K562 (cell line): ENCODE data around the gene TTC28. TPM values are rescaled to one million over a fixed set of nuclear protein-coding genes. Genes with fewer than 3 reads are reported as not detected.

ENCODE experiments used
- ATAC-seq: fragments of 200-7000 bp; cut with Tn5 transposase; 3 replicates; pipeline ENCODE4 v1.9.1; 2020; ENCODE audit warnings: moderate library complexity
- BruUV-seq: library from RNA; stranded (reverse); fragments of 400-500 nt; replicated peaks from 2 replicates; lab custom pipeline; 2021; lab: Mats Ljungman, UMichigan
- CTCF ChIA-PET: fragments of 300-600 bp; formaldehyde crosslinking; extraction: SDS; loops from one replicate; lab custom pipeline; 2021; ENCODE audit warnings: low intra/inter-chr PET ratio; lab: Yijun Ruan, JAX
- POLR2A ChIA-PET: fragments of 300-600, 350-650 bp; sonication (Branson Sonifier 250); formaldehyde crosslinking; extraction: SDS; loops from one replicate; lab custom pipeline; 2021; ENCODE audit warnings: antibody characterized with exemption, inconsistent platforms; lab: Yijun Ruan, JAX
- DNase-seq, 4 experiments: peaks; one replicate each; pipeline versions ENCODE4 v3.0.0 to v3.0.0-alpha.2; 2011 to 2018; ENCODE audit warnings: low spot score in 3 of 4, mixed read lengths in 3 of 4; ENCODE audit errors: extremely low read depth in 1 of 4
- FAIRE-seq: peaks from 2 replicates; lab custom pipeline; 2011; peaks lifted over from hg19 to GRCh38; lab: Jason Lieb, UNC
- H2AFZ ChIP-seq: 2 replicates; pipeline ENCODE4 v1.6.0; 2011; ENCODE audit warnings: low read depth, low read length, control low read depth, inconsistent platforms
- H3K27ac ChIP-seq: fragments of 200-600 bp; 3 replicates; pipeline ENCODE4 v1.8.0; 2011; ENCODE audit warnings: low read depth, mild to moderate bottlenecking, control low read depth, inconsistent platforms, low read length, moderate library complexity, mixed read lengths; ENCODE audit errors: extremely low read depth
- H3K27me3 ChIP-seq, 2 experiments: fragments of 300-600 bp in 1 of 2; 2 replicates in 1 of 2; 3 replicates in 1 of 2; pipeline versions ENCODE4 v1.6.0 to v1.8.0; 2011; ENCODE audit warnings: inconsistent platforms in 2 of 2, low read length in 2 of 2, mild to moderate bottlenecking in 1 of 2, mixed read lengths in 1 of 2, moderate library complexity in 1 of 2; ENCODE audit not compliant: control insufficient read depth in 2 of 2, insufficient read depth in 2 of 2
- H3K36me3 ChIP-seq: fragments of 300-600 bp; 3 replicates; pipeline ENCODE4 v1.8.0; 2011; ENCODE audit warnings: mild to moderate bottlenecking, low read length, inconsistent platforms; ENCODE audit not compliant: control insufficient read depth, insufficient read depth
- H3K4me1 ChIP-seq, 2 experiments: fragments of 200-600 bp in 1 of 2; replicated peaks in 1 of 2; 2 replicates in 1 of 2; 3 replicates in 1 of 2; pipeline versions ENCODE4 v1.5.1 to v1.8.0; 2011; ENCODE audit warnings: inconsistent platforms in 2 of 2, low read length in 2 of 2, mild to moderate bottlenecking in 1 of 2, mixed read lengths in 1 of 2, moderate library complexity in 1 of 2; ENCODE audit not compliant: control insufficient read depth in 2 of 2, insufficient read depth in 2 of 2
- H3K4me2 ChIP-seq: 2 replicates; pipeline ENCODE4 v1.6.1; 2011; ENCODE audit warnings: low read length, control low read depth, inconsistent platforms, mixed read lengths; ENCODE audit not compliant: insufficient read depth
- H3K4me3 ChIP-seq: fragments of 200-600 bp; sonication (generic), shearing (Covaris generic); 2 replicates; pipeline ENCODE4 v1.5.1; 2016; ENCODE audit warnings: control low read depth, inconsistent platforms
- H3K79me2 ChIP-seq: fragments of 200-600 bp; 3 replicates; pipeline ENCODE4 v1.8.0; 2011; ENCODE audit warnings: low read length, inconsistent platforms; ENCODE audit not compliant: control insufficient read depth, insufficient read depth
- H3K9ac ChIP-seq, 2 experiments: 2 replicates each; pipeline versions ENCODE4 v1.6.0 to v1.6.1; 2011; ENCODE audit warnings: low read depth in 2 of 2, low read length in 2 of 2, control low read depth in 1 of 2, inconsistent platforms in 1 of 2, mild to moderate bottlenecking in 1 of 2, mixed read lengths in 1 of 2; ENCODE audit not compliant: insufficient read depth in 1 of 2
- H3K9me1 ChIP-seq: one replicate; pipeline ENCODE4 v1.6.0; 2011; ENCODE audit warnings: inconsistent platforms, mild to moderate bottlenecking, low read length, moderate library complexity; ENCODE audit not compliant: control insufficient read depth, insufficient read depth
- H3K9me3 ChIP-seq: replicated peaks from 2 replicates; pipeline ENCODE4 v1.5.1; 2011; ENCODE audit warnings: low read depth, low read length, inconsistent platforms; ENCODE audit not compliant: control insufficient read depth, insufficient read depth
- H4K20me1 ChIP-seq: replicated peaks from 2 replicates; pipeline ENCODE4 v1.6.1; 2011; ENCODE audit warnings: low read length, inconsistent platforms, mixed read lengths; ENCODE audit not compliant: control insufficient read depth, insufficient read depth
- BMI1 ChIP-seq: fragments of 150-350 bp; IDR thresholded peaks from 2 replicates; pipeline ENCODE4 v1.6.1; 2014; ENCODE audit warnings: low read length
- CBFA2T3 ChIP-seq: fragments of 450-650 bp; IDR thresholded peaks from 2 replicates; pipeline ENCODE4 v1.6.1; 2017
- EHMT2 ChIP-seq: fragments of 450-650 bp; IDR thresholded peaks from 2 replicates; pipeline ENCODE4 v1.6.1; 2018; ENCODE audit warnings: antibody characterized with exemption
- FOXJ3 ChIP-seq: sonication (generic); formaldehyde crosslinking; IDR thresholded peaks from 2 replicates; pipeline ENCODE4 v1.4.0; 2020; ENCODE audit warnings: mild to moderate bottlenecking, missing genetic modification reagents
- MEF2D ChIP-seq: conservative IDR thresholded peaks from 2 replicates; pipeline ENCODE4 v1.6.1; 2016; ENCODE audit warnings: low read depth, missing genetic modification characterization, missing compliant biosample characterization
- NFXL1 ChIP-seq: fragments of 450-650 bp; formaldehyde crosslinking; IDR thresholded peaks from 2 replicates; pipeline ENCODE4 v1.4.0; 2021; ENCODE audit warnings: mild to moderate bottlenecking
- NR3C1 ChIP-seq: sonication (generic); formaldehyde crosslinking; IDR thresholded peaks from 2 replicates; pipeline ENCODE4 v1.8.1; 2022; ENCODE audit warnings: missing genetic modification reagents
- PHB2 ChIP-seq: fragments of 450-650 bp; IDR thresholded peaks from 2 replicates; pipeline ENCODE4 v1.6.1; 2017; ENCODE audit warnings: low read depth
- PYGO2 ChIP-seq: fragments of 450-650 bp; IDR thresholded peaks from 2 replicates; pipeline ENCODE4 v1.6.1; 2016; ENCODE audit warnings: mild to moderate bottlenecking, missing genetic modification characterization, moderate library complexity, missing compliant biosample characterization
- RFX5 ChIP-seq: IDR thresholded peaks from 2 replicates; pipeline ENCODE4 v1.6.1; 2011; ENCODE audit warnings: low read depth, mild to moderate bottlenecking, improper control_type of control experiment, low read length
- SNIP1 ChIP-seq: fragments of 450-650 bp; IDR thresholded peaks from 2 replicates; pipeline ENCODE4 v1.7.1; 2017; ENCODE audit warnings: low read depth, mild to moderate bottlenecking
- SP1 ChIP-seq: sonication (generic); formaldehyde crosslinking; IDR thresholded peaks from 2 replicates; pipeline ENCODE4 v1.8.1; 2022; ENCODE audit warnings: mild to moderate bottlenecking, missing genetic modification reagents
- TEAD1 ChIP-seq, 2 experiments: fragments of 450-650 bp in 1 of 2; sonication (generic) in 1 of 2; formaldehyde crosslinking; IDR thresholded peaks; 2 replicates each; pipeline versions ENCODE4 v1.4.0 to v1.8.0; 2020 to 2022; ENCODE audit warnings: mild to moderate bottlenecking in 2 of 2, missing genetic modification reagents in 1 of 2
- TFAM ChIP-seq: fragments of 250-450 bp; sonication (Bioruptor Pico); conservative IDR thresholded peaks from 2 replicates; pipeline ENCODE4 v1.5.0; 2021; ENCODE audit warnings: mild to moderate bottlenecking, moderate library complexity
- ZNF197 ChIP-seq: fragments of 200-800 bp; sonication (Bioruptor generic); IDR thresholded peaks from 2 replicates; pipeline ENCODE4 v1.6.1; 2016; ENCODE audit warnings: low read depth, missing genetic modification characterization, missing compliant biosample characterization
- ZNF436 ChIP-seq: fragments of 250-450, 450-650 bp; sonication (Bioruptor Pico); formaldehyde crosslinking; IDR thresholded peaks from 2 replicates; pipeline ENCODE4 v1.7.0; 2020; ENCODE audit warnings: mild to moderate bottlenecking
- ZNF444 ChIP-seq: fragments of 250-450 bp; sonication (Bioruptor Pico); IDR thresholded peaks from 2 replicates; pipeline ENCODE4 v1.4.0; 2020; ENCODE audit warnings: mild to moderate bottlenecking, moderate library complexity
- WGBS: fragments of 100-300 bp; shearing (Covaris generic); methylation state at CpG from one replicate; pipeline ENCODE4 v1.1.6; 2016; ENCODE audit warnings: low coverage, mixed read lengths; ENCODE audit not compliant: insufficient coverage; ENCODE audit errors: missing lambda C conversion rate; 5-methylcytosine and 5-hydroxymethylcytosine counted together
- in situ Hi-C: fragments of 300-500 bp; cut with MboI; formaldehyde crosslinking; loops from 4 replicates; pipeline ENCODE4 v1.15.0; 2018; ENCODE audit warnings: inconsistent platforms, mixed read lengths
- intact Hi-C: fragments of 100-400 bp; cut with micrococcal nuclease; formaldehyde crosslinking; loops from 2 replicates; pipeline ENCODE4 v1.14.2; 2022
- polyA plus RNA-seq, 8 experiments: library from polyadenylated mRNA; depleted of rRNA in 4 of 8; stranded (reverse) in 5 of 8; unstranded in 3 of 8; fragments of >200 nt; fragmentation: Nextera tagmentation in 2 of 8; fragmentation: Illumina TruSeq in 1 of 8; extraction: Ambion mirVana in 2 of 8; extraction: Trizol in 1 of 8; gene quantifications; 2 replicates each; pipeline versions ENCODE4 v1.2.1 to v1.2.3, GENCODE V29; 2011 to 2014; ENCODE audit warnings: inconsistent platforms in 1 of 8, missing spikeins in 1 of 8
- total RNA-seq, 7 experiments: library from RNA; depleted of rRNA in 6 of 7; stranded (reverse); fragments of >200 nt in 6 of 7; fragmentation: Illumina TruSeq in 2 of 7; extraction: Trizol in 2 of 7; gene quantifications; 2 replicates each; pipeline versions ENCODE4 v1.2.1 to v1.2.3, GENCODE V29; 2011 to 2021; ENCODE audit warnings: low replicate concordance in 1 of 7
- TF ChIP-seq, protein P1 (sequence below), 2 experiments: fragments of 250-450 bp in 1 of 2; fragments of 450-650 bp in 1 of 2; sonication (Bioruptor Pico) in 1 of 2; IDR thresholded peaks; 2 replicates each; pipeline versions ENCODE4 v1.6.1 to v1.8.0; 2016 to 2021; ENCODE audit warnings: mild to moderate bottlenecking in 2 of 2, moderate library complexity in 2 of 2, missing compliant biosample characterization in 1 of 2, missing genetic modification characterization in 1 of 2
- TF ChIP-seq, protein P2 (sequence below): fragments of 250-450 bp; sonication (Bioruptor Pico); IDR thresholded peaks from 2 replicates; pipeline ENCODE4 v1.5.0; 2020; ENCODE audit warnings: mild to moderate bottlenecking
- TF ChIP-seq, protein P3 (sequence below): fragments of 200-800 bp; sonication (Bioruptor generic); IDR thresholded peaks from 2 replicates; pipeline ENCODE4 v1.6.1; 2017; ENCODE audit warnings: missing genetic modification characterization, missing compliant biosample characterization

The TTC28 gene
- total and polyA plus RNA-seq, 9 of the 15 experiments (the other 6 are each of a cell fraction or from before 2014, with no cell fraction given): 0.22 to 10.7 (median 3.1) TPM

DNA sequence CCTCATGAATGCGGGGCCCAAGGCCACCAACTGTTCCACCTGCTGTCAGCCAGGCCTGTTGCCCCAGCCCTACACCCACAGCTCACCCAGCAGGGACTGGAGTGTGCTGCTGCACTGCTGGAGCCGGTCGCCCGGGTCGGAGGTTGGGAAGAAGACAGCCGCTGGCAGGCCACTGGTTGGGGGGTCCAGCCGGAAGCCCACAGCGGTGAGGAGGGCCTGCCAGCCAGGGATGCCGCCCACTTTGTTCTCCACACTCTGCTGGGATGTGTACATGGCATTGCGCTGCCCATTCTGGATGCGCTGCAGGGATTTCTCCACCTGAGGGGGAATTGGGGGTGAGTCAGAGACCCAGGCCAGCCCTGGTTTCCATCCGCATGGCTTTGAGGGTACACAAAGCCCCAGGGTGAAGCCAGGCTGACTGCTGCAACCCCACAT lies 686.4 kb downstream of the TTC28 start:
- intact Hi-C loops: no loop called here
- no peak for ATAC-seq
- Histone ChIP-seq H3K4me3 (no peak overlapping the region), H3K27me3 (no peaks in the 10 kb centered on the region), H3K4me1 (peaks cover 2 to 9% of the 10 kb centered on the region in 2 experiments; a peak in 3 of 5 replicates), H3K79me2 (no peaks in the 10 kb centered on the region), H3K9me1 (no peaks in the 10 kb centered on the region), H2AFZ (no peak overlapping the region), H3K36me3 (no peaks in the 10 kb centered on the region), H4K20me1 (no peaks in the 10 kb centered on the region), H3K9me3 (no peaks in the 10 kb centered on the region), H3K4me2 (no peak overlapping the region), H3K27ac (no peak overlapping the region), H3K9ac (no peak overlapping the region; a peak in 1 of 4 replicates)
- FAIRE-seq: no peak
- ChIA-PET POLR2A (no interaction called here), CTCF (no interaction called here)
- no peak for DNase-seq
- WGBS: 91% methylated on average over 8 of the region's 12 CpGs
- in situ Hi-C loops: no loop called here
- TF ChIP-seq PYGO2 (tag): no peak
- TF ChIP-seq BMI1: no peak
- no peak for TF ChIP-seq FOXJ3 (CRISPR knock-in tag)
- TF ChIP-seq ZNF436 (CRISPR knock-in tag): no peak
- TF ChIP-seq SNIP1: no peak
- TF ChIP-seq ZNF444 (CRISPR knock-in tag): no peak
- no peak for TF ChIP-seq EHMT2
- TF ChIP-seq SP1 (CRISPR knock-in tag): no peak
- TF ChIP-seq NR3C1 (CRISPR knock-in tag): no peak
- TF ChIP-seq CBFA2T3: no peak
- TF ChIP-seq MEF2D (tag): no peak
- TF ChIP-seq ZNF197 (CRISPR knock-in tag): no peak
- no peak for TF ChIP-seq NFXL1 (CRISPR knock-in tag)
- TF ChIP-seq, protein P1, sequence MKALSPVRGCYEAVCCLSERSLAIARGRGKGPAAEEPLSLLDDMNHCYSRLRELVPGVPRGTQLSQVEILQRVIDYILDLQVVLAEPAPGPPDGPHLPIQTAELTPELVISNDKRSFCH (CRISPR knock-in tag; IDR thresholded peaks at IDR 0.05): no peak
- TF ChIP-seq, protein P1 (tag; IDR thresholded peaks at IDR 0.05): no peak
- TF ChIP-seq TEAD1 (CRISPR knock-in tag; IDR thresholded peaks at IDR 0.05): no peak
- TF ChIP-seq, protein P2, sequence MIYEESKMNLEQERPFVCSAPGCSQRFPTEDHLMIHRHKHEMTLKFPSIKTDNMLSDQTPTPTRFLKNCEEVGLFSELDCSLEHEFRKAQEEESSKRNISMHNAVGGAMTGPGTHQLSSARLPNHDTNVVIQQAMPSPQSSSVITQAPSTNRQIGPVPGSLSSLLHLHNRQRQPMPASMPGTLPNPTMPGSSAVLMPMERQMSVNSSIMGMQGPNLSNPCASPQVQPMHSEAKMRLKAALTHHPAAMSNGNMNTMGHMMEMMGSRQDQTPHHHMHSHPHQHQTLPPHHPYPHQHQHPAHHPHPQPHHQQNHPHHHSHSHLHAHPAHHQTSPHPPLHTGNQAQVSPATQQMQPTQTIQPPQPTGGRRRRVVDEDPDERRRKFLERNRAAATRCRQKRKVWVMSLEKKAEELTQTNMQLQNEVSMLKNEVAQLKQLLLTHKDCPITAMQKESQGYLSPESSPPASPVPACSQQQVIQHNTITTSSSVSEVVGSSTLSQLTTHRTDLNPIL (CRISPR knock-in tag): no peak
- no peak for TF ChIP-seq TFAM (CRISPR knock-in tag)
- TF ChIP-seq, protein P3, sequence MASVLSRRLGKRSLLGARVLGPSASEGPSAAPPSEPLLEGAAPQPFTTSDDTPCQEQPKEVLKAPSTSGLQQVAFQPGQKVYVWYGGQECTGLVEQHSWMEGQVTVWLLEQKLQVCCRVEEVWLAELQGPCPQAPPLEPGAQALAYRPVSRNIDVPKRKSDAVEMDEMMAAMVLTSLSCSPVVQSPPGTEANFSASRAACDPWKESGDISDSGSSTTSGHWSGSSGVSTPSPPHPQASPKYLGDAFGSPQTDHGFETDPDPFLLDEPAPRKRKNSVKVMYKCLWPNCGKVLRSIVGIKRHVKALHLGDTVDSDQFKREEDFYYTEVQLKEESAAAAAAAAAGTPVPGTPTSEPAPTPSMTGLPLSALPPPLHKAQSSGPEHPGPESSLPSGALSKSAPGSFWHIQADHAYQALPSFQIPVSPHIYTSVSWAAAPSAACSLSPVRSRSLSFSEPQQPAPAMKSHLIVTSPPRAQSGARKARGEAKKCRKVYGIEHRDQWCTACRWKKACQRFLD (CRISPR knock-in tag): no peak
- no peak for TF ChIP-seq PHB2
- TF ChIP-seq RFX5: no peak
- no TSS peak for BruUV-seq
